GM18861 (cell line): Measurements from ENCODE around the gene GM2A.
"Not testable (repeated sequence)": the region's sequence is repeated elsewhere in the genome, so short reads cannot be mapped to it uniquely, and the experiment has no call there.

Source experiments
- ATAC-seq: cut with Tn5 transposase; IDR thresholded peaks from one replicate; pipeline ENCODE4 v1.9.1; 2021; ENCODE audit not compliant: unreplicated experiment

Gene GM2A

GRCh38 chr5:151227918-151228447, 25.0 kb upstream of the GM2A start:
- no peak for ATAC-seq

DNA sequence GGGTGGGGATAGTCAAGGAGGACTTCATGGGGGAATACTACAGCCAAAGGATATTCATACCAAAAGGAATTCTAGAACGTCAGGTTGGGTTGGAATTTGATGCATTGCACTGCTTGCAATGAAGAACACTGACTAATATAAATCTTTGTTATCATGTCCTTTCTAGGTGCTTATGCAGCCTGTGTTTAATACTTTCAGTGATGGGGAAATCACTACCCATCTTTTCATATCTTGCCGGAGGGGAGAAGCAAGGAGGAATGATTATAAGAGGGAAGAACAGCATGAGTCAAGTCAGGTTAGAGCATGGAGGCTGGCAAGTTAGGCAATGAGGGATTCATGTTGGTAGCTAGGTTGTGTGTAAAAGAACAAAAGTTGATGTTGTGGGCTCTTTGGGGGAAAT, 24.0 kb upstream of the GM2A start:
- ATAC-seq, result no peak

GRCh38 chr5:151230048-151230680, 22.8 kb upstream of the GM2A start:
- no peak for ATAC-seq

GRCh38 chr5:151231359-151231758, 21.6 kb upstream of the GM2A start:
- no peak for ATAC-seq

DNA sequence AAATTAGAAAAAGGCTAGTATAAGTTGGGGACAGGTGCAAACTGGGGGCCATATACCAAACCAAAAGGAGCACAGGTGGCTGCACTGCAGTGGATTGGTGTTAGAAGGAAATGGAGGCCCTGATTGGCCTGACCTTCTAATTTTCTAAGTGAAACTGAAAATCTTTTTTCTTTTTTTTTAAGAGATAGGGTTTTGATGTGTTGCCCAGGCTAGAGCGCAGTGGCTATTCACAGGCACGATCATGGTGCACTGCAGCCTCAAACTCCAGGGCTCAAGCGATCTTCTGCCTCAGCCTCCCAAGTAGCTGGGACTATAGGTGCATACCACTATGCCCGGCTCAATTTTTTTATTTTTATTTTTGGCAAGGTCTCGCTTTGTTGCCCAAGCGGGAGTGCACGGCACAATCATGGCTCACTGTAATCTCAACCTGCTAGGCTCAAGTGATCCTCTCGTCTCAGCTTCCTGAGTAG, 19.3 kb upstream of the GM2A start:
- ATAC-seq, result peak; percentile 61

DNA sequence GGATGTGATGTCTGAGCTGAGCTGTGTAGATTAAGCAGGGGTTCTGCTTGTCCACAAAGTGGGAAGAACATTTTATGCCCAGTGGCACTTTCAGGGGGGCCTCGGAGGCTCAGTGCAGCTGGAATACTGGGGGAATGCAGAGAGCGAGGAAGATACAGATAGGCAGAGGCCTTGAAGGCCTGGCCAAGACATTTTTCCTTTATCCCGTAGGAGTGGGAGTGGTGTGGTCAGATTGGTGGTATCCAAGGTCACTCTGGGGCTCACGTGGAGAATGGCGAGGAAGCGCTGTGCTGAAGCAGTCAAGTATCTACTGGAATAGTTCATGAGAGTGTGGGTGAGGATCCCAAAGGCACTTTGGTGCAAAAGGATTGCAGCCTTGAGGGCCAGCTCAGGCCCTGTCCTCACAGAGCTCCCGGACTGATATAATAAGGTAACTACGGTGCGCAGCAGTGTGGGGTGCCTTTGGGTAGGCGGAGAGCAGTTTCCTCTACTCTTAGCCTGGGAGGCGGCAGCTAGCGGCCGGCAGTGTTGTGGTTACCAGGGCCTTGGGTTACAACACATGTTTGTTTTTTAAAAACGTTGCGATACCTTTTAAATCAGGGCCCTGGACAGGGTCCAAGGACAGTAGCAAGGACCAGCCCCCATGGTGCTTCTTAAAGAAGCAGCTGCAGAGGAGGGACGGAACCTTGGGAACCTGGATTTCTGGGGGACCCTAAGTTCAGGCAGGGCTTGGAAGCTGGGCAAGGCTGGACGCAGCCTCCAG, 18.3 kb upstream of the GM2A start:
- peak; percentile 45 for ATAC-seq

- not testable (repeated sequence) for ATAC-seq
These were observed 17.8 kb upstream of the GM2A start for GRCh38 chr5:151235239-151235571.

DNA sequence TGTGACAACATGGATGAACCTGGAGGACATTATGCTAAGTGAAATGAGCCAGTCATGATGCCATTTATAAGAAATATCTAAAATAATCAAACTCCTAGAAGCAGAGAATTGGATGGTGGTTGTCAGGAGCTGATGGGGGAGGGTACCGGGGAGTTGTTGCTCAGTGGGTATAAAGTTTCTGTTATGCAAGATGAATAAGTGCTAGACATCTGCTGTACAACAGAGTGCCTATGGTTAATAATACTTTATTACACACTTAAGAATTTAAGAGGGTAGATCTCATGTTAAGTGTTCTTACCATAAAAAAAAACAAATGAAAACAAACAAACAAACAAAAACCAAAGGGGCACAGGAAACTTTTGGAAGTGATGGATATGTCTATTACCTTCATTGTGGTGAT, 16.1 kb upstream of the GM2A start:
- no peak for ATAC-seq

DNA sequence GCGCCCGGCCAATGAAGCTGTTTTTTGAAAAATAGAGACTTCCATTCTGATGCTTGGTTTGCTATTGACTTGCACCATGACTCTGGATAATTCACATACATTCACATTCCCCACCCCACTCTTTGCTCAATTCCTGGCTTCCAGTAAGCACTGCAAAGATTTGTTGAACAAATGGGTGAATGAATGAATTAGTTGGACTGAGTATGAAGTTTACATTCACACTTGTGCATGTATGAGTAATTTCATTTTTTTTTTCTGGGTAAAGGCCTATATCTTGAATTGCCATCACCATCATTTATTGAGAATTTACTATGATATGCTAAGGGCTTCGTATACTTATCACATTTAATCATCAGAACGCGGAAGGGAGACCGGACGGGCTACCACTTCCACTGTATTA, 15.3 kb upstream of the GM2A start:
- no peak for ATAC-seq

GRCh38 chr5:151238303-151238741, 14.7 kb upstream of the GM2A start:
- peak; percentile 48 for ATAC-seq

DNA sequence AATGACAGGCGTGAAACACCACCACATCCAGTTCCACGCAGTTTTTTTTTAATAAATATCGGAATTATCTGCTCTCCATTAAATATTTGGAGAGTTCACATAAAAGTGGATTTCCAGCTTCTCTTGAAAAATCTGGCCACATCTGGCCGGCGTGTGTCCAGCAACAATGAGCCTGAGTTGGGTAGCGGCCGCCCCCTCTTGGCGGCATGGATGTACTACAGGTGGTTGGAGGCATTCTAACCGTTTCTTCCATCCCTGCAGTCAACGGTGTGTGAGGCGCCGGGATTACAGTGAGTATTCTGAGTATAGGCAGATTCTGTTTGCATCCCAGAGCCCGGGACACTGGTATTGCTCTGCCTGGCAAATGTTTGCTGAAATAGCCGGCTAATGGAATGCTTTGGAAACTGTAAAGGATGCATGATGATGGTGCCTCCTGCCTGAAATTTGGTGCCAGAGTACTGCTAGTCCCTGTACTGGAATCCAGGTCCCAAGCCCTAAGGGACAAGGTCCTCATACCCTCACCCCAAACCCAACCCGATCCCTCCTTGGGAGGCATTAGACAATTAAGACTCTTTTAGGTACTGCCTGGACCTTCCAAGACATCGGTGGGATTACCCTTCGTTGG, 13.6 kb upstream of the GM2A start:
- ATAC-seq, result peak; percentile 28

DNA sequence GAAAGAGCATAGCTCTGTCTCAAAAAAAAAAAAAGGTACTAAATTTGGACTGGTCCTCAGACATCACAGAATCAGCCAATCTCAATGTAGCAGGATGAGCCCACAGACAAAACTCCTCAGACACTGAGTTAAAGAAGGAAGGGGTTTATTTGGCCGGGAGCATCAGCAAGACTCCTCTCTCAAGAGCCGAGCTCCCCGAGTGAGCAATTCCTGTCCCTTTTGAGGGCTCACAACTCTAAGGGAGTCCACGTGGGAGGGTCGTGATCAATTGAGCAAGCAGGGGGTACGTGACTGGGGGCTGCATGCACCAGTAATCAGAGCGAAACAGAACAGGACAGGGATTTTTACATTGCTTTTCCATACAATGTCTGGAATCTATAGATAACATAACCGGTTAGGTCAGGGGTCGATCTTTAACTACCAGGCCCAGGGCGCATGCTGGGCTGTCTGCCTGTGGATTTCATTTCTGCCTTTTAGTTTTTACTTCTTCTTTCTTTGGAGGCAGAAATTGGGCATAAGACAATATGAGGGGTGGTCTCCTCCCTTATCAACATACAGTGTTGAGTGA, 12.6 kb upstream of the GM2A start:
- ATAC-seq, result not testable (repeated sequence)

- no peak for ATAC-seq
These were observed 11.9 kb upstream of the GM2A start for GRCh38 chr5:151240924-151241635.

GRCh38 chr5:151243127-151243526, 9.9 kb upstream of the GM2A start:
- no peak for ATAC-seq

- ATAC-seq, result no peak
These were observed 9.4 kb upstream of the GM2A start for GRCh38 chr5:151243564-151243963.

DNA sequence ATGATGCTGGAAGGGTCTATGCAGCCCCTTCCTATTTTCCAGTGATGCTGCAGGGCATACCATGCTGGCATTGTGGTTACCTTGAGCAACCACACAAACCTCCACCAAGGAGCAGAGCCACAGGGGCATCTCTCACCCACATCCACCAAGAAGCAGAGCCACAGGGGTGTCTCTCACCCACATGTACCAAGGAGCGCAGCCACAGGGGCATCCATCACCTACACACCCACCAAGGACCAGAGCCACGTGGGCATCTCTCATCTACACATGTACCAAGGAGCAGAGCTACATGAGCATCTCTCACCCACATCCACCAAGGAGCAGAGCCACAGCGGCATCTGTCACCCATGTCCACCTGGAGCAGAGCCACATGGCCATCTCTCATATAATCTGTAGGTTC, 8.8 kb upstream of the GM2A start:
- ATAC-seq, result no peak

DNA sequence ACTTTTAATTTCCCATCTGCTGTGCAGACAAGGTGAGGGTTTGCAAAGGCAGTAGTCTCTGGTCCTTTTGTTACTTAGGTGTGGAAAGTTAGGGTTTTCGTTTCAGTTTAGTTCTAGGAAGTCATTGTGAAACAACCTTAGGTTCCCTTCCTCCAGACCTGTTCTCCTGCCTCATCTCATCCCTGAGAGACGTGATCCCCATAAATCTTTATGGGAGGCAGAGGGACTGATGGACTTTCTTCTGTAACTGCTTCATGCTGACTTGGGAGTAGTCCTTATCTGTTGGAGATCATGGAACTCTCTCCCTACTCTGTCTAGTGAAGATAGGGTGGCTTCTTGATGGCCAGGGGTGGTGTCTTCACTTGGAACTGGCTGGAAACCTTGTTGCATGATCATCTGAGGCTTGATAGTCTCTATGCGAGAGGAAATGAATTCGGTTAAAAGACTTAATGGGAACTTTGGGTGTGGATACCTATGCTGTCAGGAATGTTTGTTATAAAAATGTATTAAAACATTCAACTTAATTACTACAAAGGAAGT, 7.2 kb upstream of the GM2A start:
- ATAC-seq, result no peak

GRCh38 chr5:151248651-151249050, 4.3 kb upstream of the GM2A start:
- no peak for ATAC-seq

GRCh38 chr5:151249281-151249680, 3.7 kb upstream of the GM2A start:
- no peak for ATAC-seq

DNA sequence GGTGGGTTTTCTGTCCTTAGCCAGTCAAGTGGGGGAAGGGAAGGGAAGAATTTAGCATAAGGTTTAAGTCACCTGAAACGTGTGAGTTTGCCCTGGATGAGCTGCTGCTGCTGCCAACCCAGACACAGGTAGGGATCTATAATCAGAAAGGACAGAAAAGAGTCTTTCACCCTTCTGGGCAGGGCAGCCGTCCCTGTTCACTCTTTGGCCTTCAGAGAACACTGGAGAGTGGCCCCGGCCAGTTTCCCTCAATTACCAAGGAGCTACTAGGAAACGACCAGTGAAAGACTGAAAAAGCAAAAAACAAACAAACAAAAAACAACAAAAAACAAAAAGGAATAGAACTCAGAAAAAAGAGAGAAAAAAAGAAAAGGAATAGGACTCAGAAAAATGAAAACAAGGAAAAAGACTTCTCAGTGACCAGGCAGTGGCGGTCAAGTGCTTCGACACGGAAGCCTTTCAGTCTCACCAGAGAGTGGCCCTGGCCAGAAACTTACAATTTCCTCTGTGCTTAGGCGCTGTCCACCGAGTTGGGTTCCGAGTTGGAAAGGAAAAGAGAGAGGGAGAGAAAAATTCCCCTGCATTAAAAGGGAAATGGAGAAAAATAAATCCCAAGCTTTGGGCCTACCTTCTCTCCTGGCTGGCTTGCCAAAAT, 2.5 kb upstream of the GM2A start:
- ATAC-seq, result no peak
